Measurements from ENCODE around the gene IL13. TPM values are rescaled to one million over a fixed set of nuclear protein-coding genes. Genes with fewer than 3 reads are reported as not detected.

The IL13 gene
- total and polyA plus RNA-seq, 10 of the 15 experiments (the other 5 are each of a cell fraction or from before 2014, with no cell fraction given), result 0.06 to 0.40 (median 0.11) TPM; not detected in 6

DNA sequence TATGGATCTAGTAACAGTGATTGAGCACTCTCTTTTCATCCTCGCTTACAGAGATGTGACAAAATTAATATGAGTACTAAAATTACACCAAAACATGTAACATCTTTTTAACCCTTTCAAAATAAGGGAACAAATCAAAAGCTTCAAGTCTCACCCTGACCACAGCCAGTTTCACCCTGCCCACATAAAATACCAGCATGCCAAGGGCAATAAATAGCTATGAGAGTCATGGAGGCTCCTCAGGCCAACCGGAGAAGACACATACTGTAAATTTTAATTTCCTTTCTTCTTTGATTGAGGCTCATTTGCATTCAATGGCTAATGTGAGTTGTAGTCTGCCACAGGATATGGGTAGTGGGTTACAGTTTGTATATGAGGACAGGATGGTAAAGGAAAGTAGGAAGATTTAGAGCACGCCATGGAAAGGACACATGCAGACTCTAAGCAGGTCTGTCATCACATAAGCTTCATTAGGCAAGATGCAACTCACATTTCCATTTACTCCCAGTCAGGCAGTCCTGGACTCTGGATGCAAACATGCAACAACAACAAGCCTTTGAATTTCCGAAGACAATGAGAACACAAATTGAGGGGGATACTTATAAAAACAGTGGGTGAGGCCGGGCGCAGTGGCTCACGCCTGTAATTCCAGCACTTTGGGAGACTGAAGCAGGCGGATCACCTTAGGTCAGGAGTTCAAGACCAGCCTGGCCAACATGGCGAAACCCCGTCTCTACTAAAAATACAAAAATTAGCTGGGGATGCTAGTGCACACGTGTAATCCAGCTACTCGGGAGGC, 27.1 kb downstream of the IL13 start (continued):
- TF ChIP-seq IKZF2 (IDR thresholded peaks at IDR 0.05) (peak; percentile 49 to 55; a peak in 2 of 4 replicates), IRF3 (IDR thresholded peaks at IDR 0.05) (no peak), ZSCAN29 (IDR thresholded peaks at IDR 0.05) (no peak), POLR2AphosphoS5 (IDR thresholded peaks at IDR 0.05; ENCODE audit: low read length) (no peak), MEF2B (IDR thresholded peaks at IDR 0.05; ENCODE audit: partially characterized antibody, poor library complexity, severe bottlenecking) (peak; percentile 57), KAT2A (conservative IDR thresholded peaks at IDR 0.05; ENCODE audit: control insufficient read depth, low read depth, low read length) (no peak), ZNF217 (IDR thresholded peaks at IDR 0.05) (no peak), ESRRA (IDR thresholded peaks at IDR 0.05; ENCODE audit: low read length) (no peak), GATAD2B (conservative IDR thresholded peaks at IDR 0.05; ENCODE audit: low read depth) (0 out of 2 replicates have a peak, but pooled peaks have one; percentile 36), JUND (IDR thresholded peaks at IDR 0.05; ENCODE audit: low read depth, low read length) (no peak), MTA2 (IDR thresholded peaks at IDR 0.05; ENCODE audit: low read depth) (peak; percentile 60; the same call in 1 of the 2 replicates), ZNF274 (IDR thresholded peaks at IDR 0.05; ENCODE audit: insufficient read depth, insufficient read length) (no peak)

Data from GM12878 (cell line).